DND-41 (cell line): ENCODE data around the gene TMEM106B.
"Not testable (repeated sequence)": the region's sequence is repeated elsewhere in the genome, so short reads cannot be mapped to it uniquely, and the experiment has no call there.

Experiments
- CTCF ChIP-seq: IDR thresholded peaks from 2 replicates; pipeline ENCODE4 v1.5.1; 2012; ENCODE audit warnings: borderline replicate concordance, low read length, moderate library complexity, mild to moderate bottlenecking; ENCODE audit not compliant: poor library complexity, severe bottlenecking; ENCODE audit errors: extremely low read depth
- EZH2 ChIP-seq: IDR thresholded peaks from 3 replicates; pipeline ENCODE4 v1.6.1; 2012; ENCODE audit warnings: borderline replicate concordance, low read depth, mild to moderate bottlenecking, moderate library complexity, low read length, inconsistent platforms; ENCODE audit not compliant: severe bottlenecking

- not testable (repeated sequence) for TF ChIP-seq CTCF, EZH2
These were observed 13.9 kb downstream of the TMEM106B start for GRCh38 chr7:12225017-12225416.
